Measurements from ENCODE around the gene MB.

MB gene

GRCh38 chr22:35563211-35563610 is 53.9 kb downstream of the MB start:
- Histone ChIP-seq H3K27me3 (replicated peaks) (no peaks in the 10 kb centered on the region), H3K36me3 (replicated peaks) (no peaks in the 10 kb centered on the region), H3K4me3 (ENCODE audit: low read depth, low read length) (no peak overlapping the region), H3K27ac (no peak overlapping the region)
- DNase-seq, result no peak
- in situ Hi-C loops (cut with HindIII; ENCODE audit: low pct_ligation_motif_present, low sequenced_read_pairs), result no loop called here
- no peak for TF ChIP-seq CTCF (IDR thresholded peaks at IDR 0.05; ENCODE audit: low read depth, low read length, missing control alignments)

GRCh38 chr22:35561796-35562526 is 55.2 kb downstream of the MB start:
- Histone ChIP-seq H3K4me3 (ENCODE audit: low read depth, low read length) (no peak overlapping the region), H3K36me3 (replicated peaks) (no peaks in the 10 kb centered on the region), H3K27me3 (replicated peaks) (no peaks in the 10 kb centered on the region), H3K27ac (no peak overlapping the region)
- in situ Hi-C loops (cut with HindIII; ENCODE audit: low pct_ligation_motif_present, low sequenced_read_pairs), result no loop called here
- DNase-seq, result peak; percentile 80
- TF ChIP-seq CTCF (IDR thresholded peaks at IDR 0.05; ENCODE audit: low read depth, low read length, missing control alignments), result no peak

- DNase-seq, result no peak
- H3K4me3 ChIP-seq (ENCODE audit: low read depth, low read length), result no peak overlapping the region
- H3K27me3 ChIP-seq (replicated peaks), result no peaks in the 10 kb centered on the region
- H3K36me3 ChIP-seq (replicated peaks), result no peaks in the 10 kb centered on the region
- no peak for TF ChIP-seq CTCF (IDR thresholded peaks at IDR 0.05; ENCODE audit: low read depth, low read length, missing control alignments)
- H3K27ac ChIP-seq, result no peak overlapping the region
- in situ Hi-C loops (cut with HindIII; ENCODE audit: low pct_ligation_motif_present, low sequenced_read_pairs), result no loop called here
Observed at GRCh38 chr22:35560824-35561223, 56.3 kb downstream of the MB start.

- in situ Hi-C loops (cut with HindIII; ENCODE audit: low pct_ligation_motif_present, low sequenced_read_pairs), result no loop called here
- Histone ChIP-seq H3K27me3 (replicated peaks) (no peaks in the 10 kb centered on the region), H3K4me3 (ENCODE audit: low read depth, low read length) (no peak overlapping the region), H3K36me3 (replicated peaks) (no peaks in the 10 kb centered on the region), H3K27ac (no peak overlapping the region)
- no peak for DNase-seq
- TF ChIP-seq CTCF (IDR thresholded peaks at IDR 0.05; ENCODE audit: low read depth, low read length, missing control alignments), result no peak
Observed at GRCh38 chr22:35560366-35560765, 56.8 kb downstream of the MB start.

GRCh38 chr22:35559354-35560005 is 57.6 kb downstream of the MB start:
- TF ChIP-seq CTCF (IDR thresholded peaks at IDR 0.05; ENCODE audit: low read depth, low read length, missing control alignments), result no peak
- in situ Hi-C loops (cut with HindIII; ENCODE audit: low pct_ligation_motif_present, low sequenced_read_pairs), result no loop called here
- H3K27me3 ChIP-seq (replicated peaks), result no peaks in the 10 kb centered on the region

More at GRCh38 chr22:35559354-35560005, 57.6 kb downstream of the MB start:
- Histone ChIP-seq H3K4me3 (ENCODE audit: low read depth, low read length) (no peak overlapping the region), H3K27ac (no peak overlapping the region), H3K36me3 (replicated peaks) (no peaks in the 10 kb centered on the region)
- no peak for DNase-seq
